ENCODE measurements around the gene RTN4RL1. TPM values are rescaled to one million over a fixed set of nuclear protein-coding genes. Genes with fewer than 3 reads are reported as not detected.

RTN4RL1 gene
- total RNA-seq, 1 experiment from 2014 or later = 0.22 TPM

DNA sequence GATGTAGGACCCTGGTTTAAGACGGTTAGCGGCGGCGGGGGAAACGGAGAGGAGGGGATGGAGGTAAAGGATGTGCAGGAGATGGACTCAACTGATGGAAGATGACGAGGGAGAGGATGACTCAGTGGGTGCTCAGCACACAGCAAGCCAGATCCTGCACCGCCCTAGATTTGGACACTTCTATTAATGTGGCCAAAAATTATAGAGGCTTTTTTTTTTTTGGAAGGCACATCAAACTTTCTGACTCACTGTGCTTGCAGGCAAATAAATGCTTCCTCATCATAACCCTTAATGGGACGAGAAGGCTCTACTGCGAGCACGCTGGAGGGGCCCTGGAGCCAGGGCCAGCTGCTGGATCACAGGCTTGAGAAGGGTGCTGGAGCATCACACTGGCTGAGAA is 36.0 kb downstream of the RTN4RL1 start:
- no peak overlapping the region for H3K9ac ChIP-seq (ENCODE audit: extremely low read depth, insufficient read length, low read length)
- Mint-ChIP-seq H3K36me3 (ENCODE audit: insufficient read depth in 1 of 3, low read depth in 3 of 3) (no peaks in the 10 kb centered on the region), H3K9me3 (no peaks in the 10 kb centered on the region), H3K4me3 (no peak overlapping the region), H3K27me3 (ENCODE audit: low read depth) (peaks cover 44% of the 10 kb centered on the region), H3K27ac (no peak overlapping the region), H3K4me1 (peaks cover 10 to 18% of the 10 kb centered on the region in 2 experiments; a peak in 3 of 4 replicates)
- H3K18ac ChIP-seq (ENCODE audit: insufficient read length, low read depth, low read length) = no peak overlapping the region
- no peak overlapping the region for H4K8ac ChIP-seq (replicated peaks; ENCODE audit: insufficient read length, low read depth, low read length)
- H4K5ac ChIP-seq (ENCODE audit: insufficient read length, low read depth, low read length) = no peak overlapping the region
- no peak overlapping the region for H2BK12ac ChIP-seq (ENCODE audit: insufficient read length, low read depth, low read length)
- no peak overlapping the region for H3K56ac ChIP-seq (ENCODE audit: insufficient read length, low read depth, low read length)
- H2BK120ac ChIP-seq (ENCODE audit: low read depth, low read length, poor library complexity, severe bottlenecking) = no peak overlapping the region
- H4K91ac ChIP-seq (ENCODE audit: insufficient read length, low read depth, low read length) = no peak overlapping the region
- H2BK5ac ChIP-seq (ENCODE audit: insufficient read length, low read length) = no peak overlapping the region
- no peak for DNase-seq
- H4K20me1 ChIP-seq (ENCODE audit: control insufficient read depth, insufficient read depth, insufficient read length) = no peaks in the 10 kb centered on the region
- no peak overlapping the region for H3K23ac ChIP-seq (ENCODE audit: insufficient read length, low read depth, low read length)
- H3K4me2 ChIP-seq (ENCODE audit: insufficient read depth, insufficient read length, low read length) = no peak overlapping the region
- H3T11ph ChIP-seq (ENCODE audit: low read length) = no peak overlapping the region
- H3K4ac ChIP-seq (ENCODE audit: low read depth, low read length) = no peak overlapping the region
- H3K23me2 ChIP-seq (ENCODE audit: insufficient read length, low read depth, low read length, poor library complexity, severe bottlenecking) = no peaks in the 10 kb centered on the region
- H3K4me1 ChIP-seq (ENCODE audit: insufficient read depth, low read length) = no peaks in the 10 kb centered on the region; the same call in 1 of the 2 replicates
- no peaks in the 10 kb centered on the region for H3K27me3 ChIP-seq (ENCODE audit: insufficient read depth, low read length)
- H3K27ac ChIP-seq (ENCODE audit: insufficient read length, low read depth, low read length) = no peak overlapping the region
- WGBS (ENCODE audit: extremely low coverage, insufficient read length, low lambda C conversion rate) = no CpG with 5 or more reads among the region's 10 CpGs
- no peak overlapping the region for H2BK20ac ChIP-seq (ENCODE audit: low read depth, low read length, poor library complexity, severe bottlenecking)
- H2AK5ac ChIP-seq (ENCODE audit: insufficient read length, low read length) = no peak overlapping the region
- TF ChIP-seq CTCF (conservative IDR thresholded peaks at IDR 0.05) = no peak
- no peak overlapping the region for H3K14ac ChIP-seq (ENCODE audit: insufficient read depth, low read length)
- H3K79me2 ChIP-seq (ENCODE audit: insufficient read depth, low read length) = no peaks in the 10 kb centered on the region
- H2AFZ ChIP-seq (ENCODE audit: low read length) = no peak overlapping the region
- no peaks in the 10 kb centered on the region for H3K79me1 ChIP-seq (ENCODE audit: insufficient read depth, low read depth, low read length, poor library complexity, severe bottlenecking)
- no peak overlapping the region for H2BK15ac ChIP-seq (ENCODE audit: low read depth, low read length)
- H3K9me3 ChIP-seq (ENCODE audit: control insufficient read depth, low read depth, low read length) = no peaks in the 10 kb centered on the region

Measured in H9 (cell line).